Measurements from ENCODE around the gene INPP4A. TPM values are rescaled to one million over a fixed set of nuclear protein-coding genes. Genes with fewer than 3 reads are reported as not detected.

Gene INPP4A
- total RNA-seq, 6 donors from 2014 or later: 23.3 to 93.2 (median 36.5) TPM

DNA sequence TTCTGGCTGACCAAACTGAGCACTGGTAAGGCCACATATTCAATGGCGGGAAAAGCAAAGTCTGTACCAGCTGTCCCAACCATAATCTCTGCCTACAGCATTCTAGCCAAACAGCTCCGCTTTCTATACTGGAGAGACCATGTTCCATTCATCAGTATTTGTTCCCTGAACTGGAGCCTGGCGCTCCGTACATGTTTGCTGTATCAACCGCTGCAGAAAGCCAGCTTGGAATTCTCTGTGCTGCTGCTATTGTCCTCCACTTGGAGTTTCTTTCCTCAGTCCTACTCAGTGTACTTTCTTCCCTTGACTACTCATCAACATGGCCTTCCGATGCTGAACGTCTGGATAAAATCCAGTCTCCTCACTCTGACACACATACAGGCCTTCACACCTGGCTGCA lies 161.8 kb downstream of the INPP4A start:
- DNase-seq: no peak
- ATAC-seq (ENCODE audit: low FRiP score in 2 of 2): no peak
- Histone ChIP-seq H3K4me1 (peaks cover 34 to 55% (median 38%) of the 10 kb centered on the region in 4 donors), H3K36me3 (peaks cover 4 to 33% (median 13%) of the 10 kb centered on the region in 4 donors), H3K4me3 (no peak overlapping the region), H3K27ac (no peak overlapping the region), H3K27me3 (no peaks in the 10 kb centered on the region), H3K9me3 (no peaks in the 10 kb centered on the region)
- 90 to 92% methylated on average over 7 of the region's 7 CpGs for WGBS, 2 donors
- no peak for TF ChIP-seq POLR2A (IDR thresholded peaks at IDR 0.05)
- no peak for TF ChIP-seq POLR2AphosphoS5 (IDR thresholded peaks at IDR 0.05)
- TF ChIP-seq, protein P1, sequence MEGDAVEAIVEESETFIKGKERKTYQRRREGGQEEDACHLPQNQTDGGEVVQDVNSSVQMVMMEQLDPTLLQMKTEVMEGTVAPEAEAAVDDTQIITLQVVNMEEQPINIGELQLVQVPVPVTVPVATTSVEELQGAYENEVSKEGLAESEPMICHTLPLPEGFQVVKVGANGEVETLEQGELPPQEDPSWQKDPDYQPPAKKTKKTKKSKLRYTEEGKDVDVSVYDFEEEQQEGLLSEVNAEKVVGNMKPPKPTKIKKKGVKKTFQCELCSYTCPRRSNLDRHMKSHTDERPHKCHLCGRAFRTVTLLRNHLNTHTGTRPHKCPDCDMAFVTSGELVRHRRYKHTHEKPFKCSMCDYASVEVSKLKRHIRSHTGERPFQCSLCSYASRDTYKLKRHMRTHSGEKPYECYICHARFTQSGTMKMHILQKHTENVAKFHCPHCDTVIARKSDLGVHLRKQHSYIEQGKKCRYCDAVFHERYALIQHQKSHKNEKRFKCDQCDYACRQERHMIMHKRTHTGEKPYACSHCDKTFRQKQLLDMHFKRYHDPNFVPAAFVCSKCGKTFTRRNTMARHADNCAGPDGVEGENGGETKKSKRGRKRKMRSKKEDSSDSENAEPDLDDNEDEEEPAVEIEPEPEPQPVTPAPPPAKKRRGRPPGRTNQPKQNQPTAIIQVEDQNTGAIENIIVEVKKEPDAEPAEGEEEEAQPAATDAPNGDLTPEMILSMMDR (IDR thresholded peaks at IDR 0.05): no peak
- no peak for TF ChIP-seq EP300 (IDR thresholded peaks at IDR 0.05)

DNA sequence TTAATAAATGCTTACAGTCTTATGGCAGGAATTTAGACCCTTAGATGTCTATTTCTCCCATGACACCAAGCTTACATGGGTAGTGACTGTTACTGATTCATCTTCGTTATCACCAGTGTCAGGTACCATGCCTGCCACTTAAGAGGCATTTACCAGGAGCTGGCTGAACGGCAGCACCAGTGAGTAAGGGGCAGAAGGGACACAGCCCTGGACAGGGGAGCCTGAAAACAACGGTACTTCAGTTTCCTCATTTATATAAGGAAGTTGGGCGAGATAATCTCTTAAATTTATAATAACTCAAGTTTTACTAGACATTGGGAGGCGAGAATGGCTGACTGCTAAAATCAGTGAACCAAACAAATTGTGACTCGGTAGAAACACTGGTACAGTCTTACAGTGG lies 162.4 kb downstream of the INPP4A start:
- DNase-seq (no peak), ATAC-seq (ENCODE audit: low FRiP score in 2 of 2) (no peak)
- no peaks in the 10 kb centered on the region for H3K9me3 ChIP-seq
- H3K4me3 ChIP-seq: peak overlapping the region in 3 of 4 donors; percentile 75 to 89 (median 88)
- H3K27me3 ChIP-seq: no peaks in the 10 kb centered on the region
- WGBS, 2 donors: 40 to 45% methylated on average over 6 of the region's 6 CpGs
- H3K36me3 ChIP-seq: peaks cover 0 to 33% (median 11%) of the 10 kb centered on the region in 4 donors
- no peak overlapping the region for H3K27ac ChIP-seq
- peaks cover 34 to 62% (median 40%) of the 10 kb centered on the region in 4 donors for H3K4me1 ChIP-seq
- no peak for TF ChIP-seq POLR2AphosphoS5 (IDR thresholded peaks at IDR 0.05)
- TF ChIP-seq POLR2A (IDR thresholded peaks at IDR 0.05): no peak
- TF ChIP-seq EP300 (IDR thresholded peaks at IDR 0.05): no peak
- TF ChIP-seq, protein P1 (IDR thresholded peaks at IDR 0.05): no peak

DNA sequence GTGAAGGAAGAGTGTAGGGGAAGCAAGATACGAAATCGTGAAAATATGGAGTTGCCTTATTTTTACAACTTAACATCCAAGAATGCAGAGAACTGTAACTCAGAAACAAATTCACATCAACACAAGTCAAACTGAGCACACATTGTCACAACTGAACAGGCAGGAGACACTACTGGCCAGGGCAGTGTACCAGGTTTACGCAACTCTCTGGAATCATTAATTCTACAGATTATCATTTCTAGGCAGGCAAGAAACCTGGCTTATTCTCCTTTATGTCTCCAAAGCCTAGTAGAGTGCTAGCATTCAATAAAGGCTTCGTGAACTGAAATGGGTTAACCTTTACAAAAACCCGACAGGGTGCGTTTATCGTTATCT lies 163.1 kb downstream of the INPP4A start:
- ATAC-seq (ENCODE audit: low FRiP score in 2 of 2) (peak in 1 of 2 donors; percentile 23), DNase-seq (no peak)
- Histone ChIP-seq H3K27me3 (no peaks in the 10 kb centered on the region), H3K27ac (peak overlapping the region; percentile 94 to 99 (median 96)), H3K36me3 (peaks cover 5 to 33% (median 15%) of the 10 kb centered on the region in 4 donors), H3K4me3 (peak overlapping the region; percentile 75 to 89 (median 82)), H3K9me3 (no peaks in the 10 kb centered on the region), H3K4me1 (peaks cover 34 to 60% (median 40%) of the 10 kb centered on the region in 4 donors)
- TF ChIP-seq POLR2A (IDR thresholded peaks at IDR 0.05) (no peak), POLR2AphosphoS5 (IDR thresholded peaks at IDR 0.05) (no peak), EP300 (IDR thresholded peaks at IDR 0.05) (no peak)
- TF ChIP-seq, protein P1 (IDR thresholded peaks at IDR 0.05): no peak
- WGBS, 2 donors: 4 to 9% methylated on average over 4 to 7 of the region's 7 CpGs

DNA sequence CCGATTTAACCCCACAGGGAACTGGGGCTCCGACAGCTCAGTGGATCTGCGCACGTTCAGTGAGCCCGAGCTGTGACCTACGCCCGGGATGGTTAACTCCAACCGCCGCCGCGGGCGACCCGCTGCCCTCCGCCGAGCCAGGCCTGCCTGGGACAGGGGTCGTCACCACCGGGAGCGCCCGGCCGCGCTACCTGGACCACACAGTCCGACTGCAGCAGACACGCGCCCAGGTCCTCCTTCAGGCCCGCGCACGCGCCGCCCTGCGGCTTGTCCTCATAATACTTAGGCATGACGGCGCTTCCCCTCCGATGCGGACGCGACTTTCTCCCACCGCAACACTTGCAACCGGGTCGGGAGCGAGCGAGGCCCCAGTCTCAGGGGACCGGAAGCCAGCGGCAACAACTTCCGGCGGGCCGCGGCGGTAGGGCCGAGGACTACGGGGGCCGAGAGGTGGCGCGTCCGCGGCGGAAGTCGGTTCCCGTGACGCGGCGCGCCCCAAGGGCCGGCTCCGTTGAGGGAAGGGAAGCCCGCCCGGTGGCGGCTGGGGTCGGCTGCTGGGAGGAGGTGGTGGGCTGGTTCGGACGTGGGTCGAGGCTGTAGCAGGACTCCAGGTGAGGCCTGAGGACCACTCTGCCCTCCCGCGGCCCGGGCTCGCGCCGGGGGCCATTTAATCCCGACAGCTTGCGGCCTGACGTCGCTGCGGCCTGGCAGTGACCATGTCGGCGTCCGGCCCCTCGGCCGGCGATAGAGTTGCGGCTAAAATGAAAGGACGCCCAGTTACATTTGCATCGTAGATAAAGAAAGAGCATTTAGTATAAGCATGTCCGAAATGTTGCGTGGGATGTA lies 163.7 kb downstream of the INPP4A start, which contains the start of the genes COA5 and UNC50:
COA5 (minus strand) TSS at position 397 of the 846 bp plus-strand sequence; CDS start at position 290, 107 bp downstream.
UNC50 (plus strand) TSS at position 474 of the 846 bp plus-strand sequence. CDS start 1,171 bp downstream, outside the sequence.
- Histone ChIP-seq H3K36me3 (peaks cover 6 to 34% (median 17%) of the 10 kb centered on the region in 4 donors), H3K9me3 (no peaks in the 10 kb centered on the region), H3K27me3 (no peaks in the 10 kb centered on the region), H3K27ac (peak within 1 kb of the TSS; percentile 94 to 99 (median 96)), H3K4me1 (peaks cover 34 to 54% (median 40%) of the 10 kb centered on the region in 4 donors), H3K4me3 (peak within 1 kb of the TSS; percentile 75 to 89 (median 82))
- 0 to 1% methylated on average over 23 to 73 of the region's 93 CpGs for WGBS, 2 donors
- ATAC-seq (ENCODE audit: low FRiP score in 2 of 2) (peak; percentile 97 to 99), DNase-seq (peak; percentile 88 to 98)
- TF ChIP-seq, protein P1 (IDR thresholded peaks at IDR 0.05): peak in 5 of 6 experiments; percentile 9 to 39 (median 20)
- TF ChIP-seq EP300 (IDR thresholded peaks at IDR 0.05) (peak in 1 of 4 donors; percentile 89), POLR2AphosphoS5 (IDR thresholded peaks at IDR 0.05) (peak; percentile 99), POLR2A (IDR thresholded peaks at IDR 0.05) (peak in 3 of 4 donors; percentile 78 to 97 (median 95))

All from upper lobe of left lung (tissue), 6 donors.